HCT116 (cell line): Measurements from ENCODE around the gene PRKN. TPM values are rescaled to one million over a fixed set of nuclear protein-coding genes. Genes with fewer than 3 reads are reported as not detected.

ENCODE experiments used
- ATAC-seq: fragments of 200-7000 bp; cut with Tn5 transposase; 2 replicates; pipeline ENCODE4 v1.9.1; 2020; ENCODE audit warnings: mild to moderate bottlenecking, moderate library complexity
- BruUV-seq: library from RNA; stranded (reverse); fragments of 400-500 nt; replicated peaks from 2 replicates; lab custom pipeline; 2021; lab: Mats Ljungman, UMichigan
- CTCF ChIA-PET: fragments of 300-600 bp; sonication (Branson Sonifier 250); formaldehyde crosslinking; loops from one replicate; lab custom pipeline; 2021; ENCODE audit warnings: antibody characterized with exemption; lab: Charles Lee
- POLR2A ChIA-PET: fragments of 300-600, 350-600 bp; sonication (Branson Sonifier 250); formaldehyde crosslinking; loops from one replicate; lab custom pipeline; 2021; ENCODE audit warnings: antibody characterized with exemption; lab: Charles Lee
- RAD21 ChIA-PET, 2 experiments: fragments of 300-600 bp; sonication (Branson Sonifier 250); formaldehyde crosslinking; loops; one replicate each; lab custom pipeline; 2023; ENCODE audit warnings: low total read pairs in 2 of 2; ENCODE audit not compliant: uncharacterized antibody in 2 of 2, unreplicated experiment in 2 of 2, low non-redundant PET in 1 of 2; lab: Charles Lee
- DNase-seq: peaks from one replicate; pipeline ENCODE4 v3.0.0-alpha.2; 2010; ENCODE audit warnings: low read depth, low spot score
- H2AFZ ChIP-seq: fragments of 200-600 bp; shearing (Covaris generic), sonication (generic); 2 replicates; pipeline ENCODE4 v1.6.1; 2017; ENCODE audit warnings: low read depth, mixed run types, mixed read lengths, antibody characterized with exemption, low read length; ENCODE audit not compliant: poor library complexity, severe bottlenecking
- H3K27ac ChIP-seq: 2 replicates; pipeline ENCODE4 v1.5.1; 2012; ENCODE audit warnings: low read depth, low read length
- H3K27me3 ChIP-seq: fragments of 200-600 bp; sonication (generic); 2 replicates; pipeline ENCODE4 v1.6.1; 2016; ENCODE audit warnings: mixed run types, low read length, mixed read lengths; ENCODE audit not compliant: insufficient read depth
- H3K36me3 ChIP-seq, 2 experiments: fragments of 200-500 bp in 1 of 2; fragments of 200-600 bp in 1 of 2; sonication (Bioruptor generic) in 1 of 2; sonication (generic) in 1 of 2; 2 replicates each; pipeline versions ENCODE4 v1.5.1 to v1.6.1; 2014 to 2016; ENCODE audit warnings: low read length in 2 of 2, inconsistent platforms in 1 of 2, mixed read lengths in 1 of 2, mixed run types in 1 of 2; ENCODE audit not compliant: insufficient read depth in 2 of 2, control insufficient read depth in 1 of 2
- H3K4me1 ChIP-seq, 2 experiments: fragments of 200-600 bp in 1 of 2; sonication (generic) in 1 of 2; 2 replicates each; pipeline versions ENCODE4 v1.5.1 to v1.6.1; 2012 to 2017; ENCODE audit warnings: low read length in 2 of 2, inconsistent platforms in 1 of 2, mild to moderate bottlenecking in 1 of 2, mixed read lengths in 1 of 2, mixed run types in 1 of 2, moderate library complexity in 1 of 2; ENCODE audit not compliant: insufficient read depth in 2 of 2, control insufficient read depth in 1 of 2
- H3K4me2 ChIP-seq: fragments of 200-600 bp; sonication (generic); 2 replicates; pipeline ENCODE4 v1.6.1; 2017; ENCODE audit warnings: mixed run types, low read length, mixed read lengths
- H3K4me3 ChIP-seq, 2 experiments: fragments of 200-600 bp in 1 of 2; sonication (generic) in 1 of 2; replicated peaks in 1 of 2; 2 replicates each; pipeline ENCODE4 v1.5.1; 2011 to 2016; ENCODE audit warnings: low read length in 2 of 2, control low read depth in 1 of 2, low read depth in 1 of 2, mild to moderate bottlenecking in 1 of 2, mixed read lengths in 1 of 2, mixed run types in 1 of 2
- H3K79me2 ChIP-seq: fragments of 200-600 bp; sonication (generic); 2 replicates; pipeline ENCODE4 v1.6.1; 2017; ENCODE audit warnings: mild to moderate bottlenecking, mixed run types, low read length, moderate library complexity, mixed read lengths; ENCODE audit not compliant: insufficient read depth
- H3K9ac ChIP-seq: fragments of 200-600 bp; sonication (generic); 2 replicates; pipeline ENCODE4 v1.6.1; 2016; ENCODE audit warnings: low read length, mixed read lengths
- H3K9me2 ChIP-seq: fragments of 200-600 bp; sonication (generic), shearing (Covaris generic); 2 replicates; pipeline ENCODE4 v1.6.1; 2017; ENCODE audit warnings: mixed run types, mild to moderate bottlenecking, moderate library complexity; ENCODE audit not compliant: insufficient read depth
- H3K9me3 ChIP-seq, 2 experiments: fragments of 200-500 bp in 1 of 2; fragments of 200-600 bp in 1 of 2; sonication (Bioruptor generic) in 1 of 2; sonication (generic) in 1 of 2; 2 replicates each; pipeline ENCODE4 v1.6.1; 2014 to 2017; ENCODE audit warnings: low read length in 2 of 2, mixed read lengths in 2 of 2, inconsistent platforms in 1 of 2, low read depth in 1 of 2, mild to moderate bottlenecking in 1 of 2, mixed run types in 1 of 2, moderate library complexity in 1 of 2; ENCODE audit not compliant: control insufficient read depth in 1 of 2, insufficient read depth in 1 of 2
- H4K20me1 ChIP-seq: fragments of 200-600 bp; sonication (generic), shearing (Covaris generic); 2 replicates; pipeline ENCODE4 v1.6.1; 2017; ENCODE audit warnings: mixed run types, mild to moderate bottlenecking, moderate library complexity; ENCODE audit not compliant: insufficient read depth
- CBX3 ChIP-seq: IDR thresholded peaks from 2 replicates; pipeline ENCODE4 v1.6.1; 2012; ENCODE audit warnings: low read depth
- CTCF ChIP-seq, 3 experiments: fragments of 200-600 bp in 1 of 3; sonication (generic) in 1 of 3; IDR thresholded peaks in 2 of 3; conservative IDR thresholded peaks in 1 of 3; 2 replicates each; pipeline ENCODE4 v1.5.1; 2012 to 2017; ENCODE audit warnings: low read depth in 2 of 3, low read length in 2 of 3, antibody characterized with exemption in 1 of 3, borderline replicate concordance in 1 of 3, control low read depth in 1 of 3, mild to moderate bottlenecking in 1 of 3, mixed read lengths in 1 of 3, mixed run types in 1 of 3, moderate library complexity in 1 of 3; ENCODE audit not compliant: insufficient read depth in 1 of 3
- EZH2 ChIP-seq: fragments of 200-600 bp; sonication (generic); IDR thresholded peaks from 2 replicates; pipeline ENCODE4 v1.6.1; 2017; ENCODE audit warnings: antibody characterized with exemption, mixed run types
- EZH2phosphoT487 ChIP-seq: fragments of 200-600 bp; IDR thresholded peaks from 2 replicates; pipeline ENCODE4 v1.6.1; 2018; ENCODE audit warnings: antibody characterized with exemption, borderline replicate concordance
- JUND ChIP-seq: IDR thresholded peaks from 2 replicates; pipeline ENCODE4 v1.6.1; 2012
- POLR2A ChIP-seq: IDR thresholded peaks from 2 replicates; pipeline ENCODE4 v1.7.0; 2011; ENCODE audit warnings: borderline replicate concordance; ENCODE audit not compliant: insufficient read depth, insufficient read length; ENCODE audit errors: extremely low read depth
- POLR2AphosphoS5 ChIP-seq: IDR thresholded peaks from 2 replicates; pipeline ENCODE4 v1.6.1; 2011; ENCODE audit warnings: mild to moderate bottlenecking, low read depth, low read length, moderate library complexity
- RAD21 ChIP-seq: IDR thresholded peaks from 2 replicates; pipeline ENCODE4 v1.6.1; 2012; ENCODE audit warnings: low read depth, mild to moderate bottlenecking
- REST ChIP-seq: IDR thresholded peaks from 2 replicates; pipeline ENCODE4 v1.6.1; 2012; ENCODE audit warnings: low read depth
- SIN3A ChIP-seq: IDR thresholded peaks from 2 replicates; pipeline ENCODE4 v1.6.1; 2012; ENCODE audit warnings: low read depth
- SRF ChIP-seq: IDR thresholded peaks from 2 replicates; pipeline ENCODE4 v1.6.1; 2012; ENCODE audit warnings: low read depth
- YY1 ChIP-seq: IDR thresholded peaks from 2 replicates; pipeline ENCODE4 v1.6.1; 2011; ENCODE audit warnings: low read length, low read depth, moderate library complexity, mild to moderate bottlenecking; ENCODE audit not compliant: insufficient replicate concordance; ENCODE audit errors: extremely low read depth
- ZBTB33 ChIP-seq: IDR thresholded peaks from 2 replicates; pipeline ENCODE4 v1.6.1; 2011; ENCODE audit warnings: mild to moderate bottlenecking, low read length, moderate library complexity; ENCODE audit not compliant: insufficient replicate concordance; ENCODE audit errors: extremely low read depth
- ZFX ChIP-seq: fragments of 450-650 bp; IDR thresholded peaks from 2 replicates; pipeline ENCODE4 v1.6.1; 2017
- intact Hi-C: fragments of 100-400 bp; cut with micrococcal nuclease; formaldehyde crosslinking; loops from 2 replicates; pipeline ENCODE4 v1.10.0; 2022
- total RNA-seq: library from RNA; stranded (reverse); gene quantifications from one replicate; pipeline ENCODE4 v1.2.1, GENCODE V29; 2021; ENCODE audit not compliant: unreplicated experiment

Gene PRKN
- total RNA-seq, 1 experiment from 2014 or later: 2.6 TPM

- Histone ChIP-seq H3K9ac (no peak overlapping the region), H3K27ac (no peak overlapping the region), H4K20me1 (no peaks in the 10 kb centered on the region), H3K79me2 (no peaks in the 10 kb centered on the region), H3K9me3 (no peaks in the 10 kb centered on the region), H2AFZ (no peak overlapping the region), H3K4me3 (no peak overlapping the region), H3K9me2 (no peaks in the 10 kb centered on the region), H3K4me2 (no peak overlapping the region), H3K36me3 (no peaks in the 10 kb centered on the region), H3K27me3 (no peaks in the 10 kb centered on the region), H3K4me1 (no peaks in the 10 kb centered on the region)
- ChIA-PET CTCF (no interaction called here), POLR2A (no interaction called here), RAD21 (no interaction called here)
- ATAC-seq (no peak), DNase-seq (no peak)
- no peak for TF ChIP-seq POLR2A
- TF ChIP-seq RAD21: no peak
- no peak for TF ChIP-seq CTCF (IDR thresholded peaks at IDR 0.05 in 2 of 3, conservative IDR thresholded peaks at IDR 0.05 in 1 of 3; ENCODE audit: borderline replicate concordance in 1 of 3, insufficient read depth in 1 of 3, low read depth in 2 of 3, low read length in 2 of 3)
- TF ChIP-seq CBX3: no peak
- no peak for TF ChIP-seq JUND
- no peak for TF ChIP-seq EZH2
- no peak for TF ChIP-seq ZFX
- no peak for TF ChIP-seq ZBTB33
- no peak for TF ChIP-seq YY1
- no peak for TF ChIP-seq POLR2AphosphoS5
- TF ChIP-seq SIN3A: no peak
- no peak for TF ChIP-seq EZH2phosphoT487
- TF ChIP-seq SRF: no peak
- TF ChIP-seq REST: no peak
- intact Hi-C loops: no loop called here
- BruUV-seq: no TSS peak
Observed at GRCh38 chr6:161677188-161677587, 1050.4 kb downstream of the PRKN start.
